CD4-positive, alpha-beta T cell treated with Interleukin-17A for 1 hour (primary cell): ENCODE data around the gene MRPL44.

Source experiments
- DNase-seq: peaks from one replicate; pipeline ENCODE4 v3.0.0-alpha.2; 2020

MRPL44 gene

DNA sequence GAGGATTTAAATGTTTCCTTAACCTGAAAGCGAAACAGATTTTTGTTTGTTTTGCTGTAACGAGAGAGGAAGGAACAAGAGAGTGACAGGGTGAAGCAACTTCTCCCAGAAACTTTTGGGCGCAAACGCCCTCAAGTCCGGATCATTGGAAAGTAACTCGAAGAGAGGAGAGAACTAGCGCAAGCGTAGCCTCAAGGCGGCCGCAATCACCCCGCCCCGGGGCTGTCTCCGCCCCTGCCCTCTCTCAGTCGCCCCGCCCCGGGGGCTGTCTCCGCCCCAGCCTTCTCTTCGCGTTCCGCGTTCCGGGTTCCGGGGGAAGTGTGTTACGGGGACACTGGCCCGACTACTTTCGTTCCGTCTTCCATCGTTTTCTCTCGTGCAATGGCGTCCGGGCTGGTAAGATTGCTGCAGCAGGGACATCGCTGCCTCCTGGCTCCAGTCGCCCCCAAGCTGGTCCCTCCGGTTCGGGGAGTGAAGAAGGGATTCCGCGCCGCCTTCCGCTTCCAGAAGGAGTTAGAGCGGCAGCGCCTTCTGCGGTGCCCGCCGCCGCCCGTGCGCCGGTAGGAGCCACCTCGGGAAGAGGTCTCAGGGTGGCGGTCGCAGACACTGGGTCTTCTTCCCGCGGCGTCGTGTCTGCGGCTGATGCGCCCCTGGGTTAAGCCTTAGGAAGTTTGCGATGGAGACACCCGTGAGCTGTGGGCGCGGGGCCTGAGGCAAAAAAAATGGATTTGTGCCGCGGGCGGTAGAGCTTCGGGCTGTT lies at the start of gene MRPL44:
TSS of gene MRPL44 (plus strand) at position 372 of the 760 bp plus-strand sequence. CDS start at position 382, 10 bp downstream.
- peak; percentile 96 for DNase-seq

GRCh38 chr2:223908304-223908998 lies 48.8 kb upstream of the MRPL44 start:
- DNase-seq: no peak

GRCh38 chr2:223909001-223909741 lies 48.1 kb upstream of the MRPL44 start:
- no peak for DNase-seq

GRCh38 chr2:223914324-223914723 lies 42.9 kb upstream of the MRPL44 start:
- DNase-seq: no peak

DNA sequence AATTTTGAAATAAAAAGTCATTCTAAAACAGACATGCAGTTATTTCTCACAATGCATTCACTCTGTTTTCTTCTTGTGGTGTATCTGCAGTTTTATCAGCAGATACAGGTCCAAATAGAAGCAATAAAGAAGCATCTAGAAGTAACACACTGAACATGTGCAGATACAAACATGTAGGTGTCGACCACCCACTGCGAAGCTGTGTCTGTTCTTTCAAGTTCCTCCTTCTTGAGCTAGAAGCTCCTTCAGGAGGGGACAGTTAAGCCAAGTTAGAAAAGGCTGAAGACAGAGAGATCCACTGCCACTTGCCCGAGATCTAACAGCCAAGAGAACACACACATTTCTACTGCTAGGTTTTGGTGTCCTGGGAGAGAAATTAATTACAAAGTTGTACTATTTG lies 42.2 kb upstream of the MRPL44 start:
- no peak for DNase-seq

- DNase-seq: no peak
Measured at GRCh38 chr2:223916181-223916920, 40.9 kb upstream of the MRPL44 start.

DNA sequence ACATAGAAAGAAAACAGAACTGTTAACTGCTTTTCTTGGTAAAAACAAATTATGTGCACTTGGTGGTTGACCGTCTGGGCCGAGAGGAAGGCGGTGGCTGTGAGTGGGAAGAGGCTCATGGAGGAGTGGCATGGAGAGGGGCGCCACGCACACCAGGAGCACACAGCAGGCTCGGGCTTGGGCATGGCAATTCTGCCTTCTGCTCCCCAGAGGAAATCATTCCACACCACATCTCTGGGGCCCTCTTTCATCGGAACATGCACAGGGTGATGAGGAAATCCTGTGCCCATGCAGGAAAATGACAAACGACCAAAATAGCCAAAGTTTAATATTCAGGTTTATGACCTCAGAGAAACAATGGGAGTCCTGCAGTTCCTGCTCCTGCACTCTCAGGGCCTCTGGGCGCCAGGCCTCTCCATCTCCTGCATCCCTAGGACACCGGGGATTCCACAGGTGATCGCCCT lies 38.6 kb upstream of the MRPL44 start:
- DNase-seq: no peak

- no peak for DNase-seq
Measured at GRCh38 chr2:223920109-223920508, 37.2 kb upstream of the MRPL44 start.

GRCh38 chr2:223921204-223921603 lies 36.1 kb upstream of the MRPL44 start:
- no peak for DNase-seq

DNA sequence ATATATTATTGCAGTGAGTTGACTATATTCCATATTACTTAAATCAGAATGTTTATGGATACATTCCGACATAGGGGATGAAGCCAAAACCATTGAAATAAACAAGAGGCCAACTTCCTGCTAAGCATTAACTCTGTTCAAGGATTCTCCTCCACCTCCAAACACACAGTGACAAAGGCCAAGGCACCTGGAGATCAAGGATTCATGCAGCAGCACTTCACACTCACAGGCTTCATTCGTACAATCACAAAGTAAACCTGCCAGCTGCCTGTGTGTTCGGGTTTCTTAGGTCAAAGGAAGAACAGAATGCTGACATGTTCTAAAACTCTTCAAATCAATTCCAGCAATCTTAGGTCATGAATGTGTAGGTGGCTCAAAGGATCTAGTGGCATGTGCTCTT lies 35.0 kb upstream of the MRPL44 start:
- no peak for DNase-seq

GRCh38 chr2:223923976-223924375 lies 33.3 kb upstream of the MRPL44 start:
- DNase-seq: no peak

GRCh38 chr2:223925106-223925505 lies 32.2 kb upstream of the MRPL44 start:
- DNase-seq: no peak

- no peak for DNase-seq
Measured at GRCh38 chr2:223928113-223929006, 28.9 kb upstream of the MRPL44 start.

GRCh38 chr2:223929571-223930102 lies 27.6 kb upstream of the MRPL44 start:
- DNase-seq: peak; percentile 51

GRCh38 chr2:223930103-223930976 lies 26.9 kb upstream of the MRPL44 start:
- no peak for DNase-seq

DNA sequence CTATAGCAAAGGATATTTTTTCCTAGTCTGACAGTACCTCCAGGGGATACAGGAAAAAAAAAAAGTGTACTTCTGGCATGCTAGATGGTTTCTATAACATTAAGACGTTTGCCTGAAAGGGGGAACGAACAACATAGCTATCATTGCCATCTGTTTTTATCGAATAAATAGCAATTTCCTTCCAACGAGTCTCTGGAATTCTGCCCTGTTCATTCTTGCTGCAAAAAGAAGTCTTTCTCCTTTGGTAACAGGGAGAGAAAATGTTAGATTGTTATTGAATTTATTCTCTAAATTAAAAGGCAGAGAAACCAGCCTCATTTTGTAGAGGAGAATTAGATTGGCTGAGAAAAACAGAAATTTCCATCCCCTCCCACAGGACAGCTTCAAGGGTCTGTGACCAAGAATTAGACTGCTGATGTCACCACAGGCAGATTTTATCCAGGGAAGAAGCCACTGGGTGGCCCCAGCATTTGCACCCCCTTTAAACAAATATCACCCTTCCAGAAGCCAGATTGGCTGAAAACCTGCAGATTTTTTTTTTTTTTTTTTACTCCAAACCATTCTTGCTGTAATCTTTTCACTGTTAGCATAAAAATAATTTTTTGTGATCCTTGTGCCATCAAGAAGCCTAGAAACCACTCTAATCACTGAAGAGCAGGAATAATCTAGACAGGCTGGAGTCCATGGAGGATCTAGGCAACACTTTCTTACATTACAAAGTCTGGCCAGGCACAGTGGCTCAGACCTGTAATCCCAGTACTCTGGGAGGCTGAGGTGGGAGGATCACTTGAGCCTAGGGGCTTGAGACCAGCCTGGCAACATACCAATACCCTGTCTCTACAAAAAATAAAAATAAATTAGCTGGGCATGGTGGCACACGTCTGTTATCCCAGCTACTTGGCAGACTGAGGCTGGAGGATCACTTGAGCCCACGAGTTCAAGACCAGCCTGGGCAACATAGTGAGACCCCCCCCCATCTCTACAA lies 24.2 kb upstream of the MRPL44 start:
- DNase-seq: no peak

- no peak for DNase-seq
Measured at GRCh38 chr2:223934870-223935269, 22.4 kb upstream of the MRPL44 start.

- no peak for DNase-seq
Measured at GRCh38 chr2:223935459-223936125, 21.7 kb upstream of the MRPL44 start.
